RWPE2 (cell line): ENCODE data around the gene RND3.

Source experiments
- ATAC-seq: fragments of 200-7000 bp; cut with Tn5 transposase; 3 replicates; pipeline ENCODE4 v1.9.1; 2021; ENCODE audit warnings: low read depth
- DNase-seq: peaks from one replicate; pipeline ENCODE4 v3.0.0-alpha.2; 2020; ENCODE audit warnings: low spot score
- H3K27ac ChIP-seq: fragments of 450-650 bp; 2 replicates; pipeline ENCODE4 v1.5.1; 2017; ENCODE audit warnings: mild to moderate bottlenecking; ENCODE audit not compliant: poor library complexity, severe bottlenecking
- H3K27me3 ChIP-seq: fragments of 250-450 bp; sonication (Bioruptor Pico); 2 replicates; pipeline ENCODE4 v1.5.1; 2021; ENCODE audit warnings: mild to moderate bottlenecking, moderate library complexity; ENCODE audit not compliant: insufficient read depth, poor library complexity, severe bottlenecking
- H3K36me3 ChIP-seq: fragments of 250-450 bp; sonication (Bioruptor Pico); 2 replicates; pipeline ENCODE4 v1.5.1; 2020; ENCODE audit warnings: low read depth, mild to moderate bottlenecking, moderate library complexity
- H3K4me1 ChIP-seq: fragments of 250-450 bp; sonication (Bioruptor Pico); 2 replicates; pipeline ENCODE4 v1.5.1; 2021; ENCODE audit warnings: mild to moderate bottlenecking, moderate library complexity; ENCODE audit not compliant: insufficient read depth, poor library complexity, severe bottlenecking
- H3K4me3 ChIP-seq: fragments of 250-450 bp; sonication (Bioruptor Pico); 2 replicates; pipeline ENCODE4 v1.5.1; 2021; ENCODE audit warnings: mild to moderate bottlenecking, moderate library complexity; ENCODE audit not compliant: severe bottlenecking
- H3K9me3 ChIP-seq: fragments of 250-450 bp; sonication (Bioruptor Pico); 2 replicates; pipeline ENCODE4 v1.5.1; 2021; ENCODE audit warnings: mild to moderate bottlenecking, moderate library complexity; ENCODE audit not compliant: severe bottlenecking
- CTCF ChIP-seq: fragments of 450-650 bp; IDR thresholded peaks from one replicate; pipeline ENCODE4 v1.5.1; 2017; ENCODE audit warnings: mild to moderate bottlenecking, moderate library complexity; ENCODE audit not compliant: poor library complexity, severe bottlenecking

Gene RND3

GRCh38 chr2:150508497-150509137 is 21.1 kb upstream of the RND3 start:
- no peak for TF ChIP-seq CTCF
- Histone ChIP-seq H3K4me1 (peaks cover 5% of the 10 kb centered on the region), H3K9me3 (no peaks in the 10 kb centered on the region), H3K27me3 (no peaks in the 10 kb centered on the region), H3K36me3 (no peaks in the 10 kb centered on the region), H3K27ac (no peak overlapping the region), H3K4me3 (no peak overlapping the region)
- no peak for ATAC-seq
- no peak for DNase-seq

DNA sequence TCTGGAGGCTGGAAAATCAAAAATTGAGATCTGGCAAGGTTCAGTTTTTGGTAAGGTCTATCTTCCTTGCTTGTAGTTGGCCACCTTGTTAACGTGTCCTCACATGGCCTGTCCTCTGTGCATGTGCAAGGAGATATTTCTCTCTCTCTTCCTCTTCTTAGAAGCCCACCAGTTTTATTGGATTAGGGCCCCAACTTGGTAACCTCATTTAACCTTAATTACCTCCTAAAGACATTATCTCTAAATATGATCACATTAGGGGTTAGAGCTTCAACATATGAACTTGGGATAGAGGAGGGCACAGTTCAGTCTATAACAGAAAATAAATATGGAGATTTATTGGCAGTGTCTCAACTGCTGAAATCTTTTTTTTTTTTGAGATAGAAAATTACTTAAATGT is 19.6 kb upstream of the RND3 start:
- DNase-seq (no peak), ATAC-seq (no peak)
- TF ChIP-seq CTCF, result no peak

GRCh38 chr2:150505178-150505577 is 17.7 kb upstream of the RND3 start:
- H3K4me3 ChIP-seq, result no peak overlapping the region
- no peaks in the 10 kb centered on the region for H3K27me3 ChIP-seq
- H3K36me3 ChIP-seq, result no peaks in the 10 kb centered on the region
- no peak for DNase-seq
- H3K27ac ChIP-seq, result no peak overlapping the region
- no peak for ATAC-seq
- H3K9me3 ChIP-seq, result no peaks in the 10 kb centered on the region
- TF ChIP-seq CTCF, result no peak
- H3K4me1 ChIP-seq, result no peaks in the 10 kb centered on the region

More for the DNA sequence above, 19.6 kb upstream of the RND3 start:
- Histone ChIP-seq H3K27ac (no peak overlapping the region), H3K27me3 (no peaks in the 10 kb centered on the region), H3K4me3 (no peak overlapping the region), H3K36me3 (no peaks in the 10 kb centered on the region), H3K9me3 (no peaks in the 10 kb centered on the region), H3K4me1 (no peaks in the 10 kb centered on the region)

- peaks cover 46% of the 10 kb centered on the region for H3K4me1 ChIP-seq
- TF ChIP-seq CTCF, result no peak
- H3K27ac ChIP-seq, result peak overlapping the region; percentile 90
- no peaks in the 10 kb centered on the region for H3K36me3 ChIP-seq
- peak; percentile 94 for ATAC-seq
- peak overlapping the region; percentile 3 for H3K4me3 ChIP-seq
- no peak for DNase-seq
- H3K9me3 ChIP-seq, result no peaks in the 10 kb centered on the region
- no peaks in the 10 kb centered on the region for H3K27me3 ChIP-seq
These were observed 8.6 kb upstream of the RND3 start for GRCh38 chr2:150495993-150496627.

GRCh38 chr2:150495001-150495400 is 7.5 kb upstream of the RND3 start:
- Histone ChIP-seq H3K4me3 (no peak overlapping the region), H3K27me3 (no peaks in the 10 kb centered on the region), H3K36me3 (no peaks in the 10 kb centered on the region), H3K9me3 (no peaks in the 10 kb centered on the region), H3K27ac (peak overlapping the region; percentile 90), H3K4me1 (peaks cover 46% of the 10 kb centered on the region)
- ATAC-seq, result no peak
- DNase-seq, result no peak
- no peak for TF ChIP-seq CTCF
